ENCODE results near the gene ZNF580. TPM values are rescaled to one million over a fixed set of nuclear protein-coding genes. Genes with fewer than 3 reads are reported as not detected.

Gene ZNF580
- total and polyA plus RNA-seq, 10 of the 15 experiments (the other 5 are each of a cell fraction or from before 2014, with no cell fraction given), result 2.3 to 31.8 (median 10.0) TPM

GRCh38 chr19:55686311-55687050 is 45.7 kb downstream of the ZNF580 start:
- no peak overlapping the region for H2AFZ ChIP-seq (ENCODE audit: control insufficient read depth, low read depth, low read length)
- peaks cover 8% of the 10 kb centered on the region for H3K79me2 ChIP-seq (ENCODE audit: control insufficient read depth, insufficient read depth, low read length)
- POLR2A ChIA-PET, result no interaction called here
- 84% methylated on average over 24 of the region's 29 CpGs for WGBS (ENCODE audit: insufficient coverage, insufficient replicate concordance, low lambda C conversion rate, missing lambda C conversion rate)
- H3K9me3 ChIP-seq (replicated peaks; ENCODE audit: control insufficient read depth, insufficient read depth, low read length), result no peaks in the 10 kb centered on the region
- TF ChIP-seq PML (IDR thresholded peaks at IDR 0.05; ENCODE audit: low read length) (no peak), POLR2A (IDR thresholded peaks at IDR 0.05; ENCODE audit: low read depth, low read length) (peak; percentile 8; the same call in 1 of the 2 replicates)
- no peaks in the 10 kb centered on the region for H3K4me1 ChIP-seq (ENCODE audit: control insufficient read depth, insufficient read depth, low read length)
- H3K27ac ChIP-seq (ENCODE audit: control insufficient read depth, insufficient read depth), result no peak overlapping the region
- peaks cover 12% of the 10 kb centered on the region for H4K20me1 ChIP-seq (ENCODE audit: control insufficient read depth, insufficient read depth)
- RAD21 ChIA-PET (ENCODE audit: unreplicated experiment), result no interaction called here
- in situ Hi-C loops (cut with MboI), result no loop called here
- FAIRE-seq (no peak), DNase-seq (ENCODE audit: low read depth, low spot score) (no peak), ATAC-seq (no peak)
- H3K4me2 ChIP-seq (ENCODE audit: control insufficient read depth, insufficient read depth), result no peak overlapping the region
- no peaks in the 10 kb centered on the region for H3K27me3 ChIP-seq (replicated peaks in 1 of 2; ENCODE audit: control insufficient read depth in 2 of 2, insufficient read depth in 2 of 2, low read length in 1 of 2)
- no TSS peak for BruUV-seq (replicated peaks)
- intact Hi-C loops (cut with micrococcal nuclease; ENCODE audit: unreplicated experiment), result no loop called here
- CTCF ChIA-PET, result no interaction called here
- SMC1A ChIA-PET (ENCODE audit: uncharacterized antibody, unreplicated experiment), result no interaction called here
- peaks cover 20 to 36% of the 10 kb centered on the region in 2 experiments for H3K36me3 ChIP-seq (ENCODE audit: control insufficient read depth in 2 of 2, insufficient read depth in 2 of 2, low read length in 1 of 2)
- H3K4me3 ChIP-seq, result no peak overlapping the region
- no peak overlapping the region for H3K9ac ChIP-seq (ENCODE audit: control insufficient read depth, insufficient read depth, low read length)

- TF ChIP-seq POLR2A (IDR thresholded peaks at IDR 0.05; ENCODE audit: low read depth, low read length) (peak; percentile 8; the same call in 1 of the 2 replicates), CEBPZ (IDR thresholded peaks at IDR 0.05; ENCODE audit: low read depth, low read length) (no peak)
- RAD21 ChIA-PET (ENCODE audit: unreplicated experiment), result no interaction called here
- Histone ChIP-seq H3K27ac (ENCODE audit: control insufficient read depth, insufficient read depth) (no peak overlapping the region), H3K9me3 (replicated peaks; ENCODE audit: control insufficient read depth, insufficient read depth, low read length) (no peaks in the 10 kb centered on the region), H3K79me2 (ENCODE audit: control insufficient read depth, insufficient read depth, low read length) (peaks cover 5% of the 10 kb centered on the region), H2AFZ (ENCODE audit: control insufficient read depth, low read depth, low read length) (no peak overlapping the region), H4K20me1 (ENCODE audit: control insufficient read depth, insufficient read depth) (peaks cover 12% of the 10 kb centered on the region), H3K4me2 (ENCODE audit: control insufficient read depth, insufficient read depth) (no peak overlapping the region), H3K4me1 (ENCODE audit: control insufficient read depth, insufficient read depth, low read length) (no peaks in the 10 kb centered on the region), H3K36me3 (ENCODE audit: control insufficient read depth in 2 of 2, insufficient read depth in 2 of 2, low read length in 1 of 2) (peaks cover 18 to 41% of the 10 kb centered on the region in 2 experiments), H3K4me3 (no peak overlapping the region), H3K27me3 (replicated peaks in 1 of 2; ENCODE audit: control insufficient read depth in 2 of 2, insufficient read depth in 2 of 2, low read length in 1 of 2) (no peaks in the 10 kb centered on the region), H3K9ac (ENCODE audit: control insufficient read depth, insufficient read depth, low read length) (no peak overlapping the region)
- SMC1A ChIA-PET (ENCODE audit: uncharacterized antibody, unreplicated experiment), result no interaction called here
- in situ Hi-C loops (cut with MboI), result no loop called here
- DNase-seq (ENCODE audit: low read depth, low spot score), result no peak
- no peak for ATAC-seq
- no TSS peak for BruUV-seq (replicated peaks)
- WGBS (ENCODE audit: insufficient coverage, insufficient replicate concordance, low lambda C conversion rate, missing lambda C conversion rate), result 86% methylated on average over 20 of the region's 22 CpGs
- intact Hi-C loops (cut with micrococcal nuclease; ENCODE audit: unreplicated experiment), result no loop called here
- FAIRE-seq, result no peak
- CTCF ChIA-PET, result no interaction called here
- POLR2A ChIA-PET, result no interaction called here
Observed at GRCh38 chr19:55687281-55688201, 46.7 kb downstream of the ZNF580 start.
